ENCODE results near the gene ITGB1BP2.
A peak's percentile ranks its signal among the peaks of the same experiment; 100 is the strongest.
"Not testable (repeated sequence)": the region's sequence is repeated elsewhere in the genome, so short reads cannot be mapped to it uniquely, and the experiment has no call there.

The ITGB1BP2 gene

DNA sequence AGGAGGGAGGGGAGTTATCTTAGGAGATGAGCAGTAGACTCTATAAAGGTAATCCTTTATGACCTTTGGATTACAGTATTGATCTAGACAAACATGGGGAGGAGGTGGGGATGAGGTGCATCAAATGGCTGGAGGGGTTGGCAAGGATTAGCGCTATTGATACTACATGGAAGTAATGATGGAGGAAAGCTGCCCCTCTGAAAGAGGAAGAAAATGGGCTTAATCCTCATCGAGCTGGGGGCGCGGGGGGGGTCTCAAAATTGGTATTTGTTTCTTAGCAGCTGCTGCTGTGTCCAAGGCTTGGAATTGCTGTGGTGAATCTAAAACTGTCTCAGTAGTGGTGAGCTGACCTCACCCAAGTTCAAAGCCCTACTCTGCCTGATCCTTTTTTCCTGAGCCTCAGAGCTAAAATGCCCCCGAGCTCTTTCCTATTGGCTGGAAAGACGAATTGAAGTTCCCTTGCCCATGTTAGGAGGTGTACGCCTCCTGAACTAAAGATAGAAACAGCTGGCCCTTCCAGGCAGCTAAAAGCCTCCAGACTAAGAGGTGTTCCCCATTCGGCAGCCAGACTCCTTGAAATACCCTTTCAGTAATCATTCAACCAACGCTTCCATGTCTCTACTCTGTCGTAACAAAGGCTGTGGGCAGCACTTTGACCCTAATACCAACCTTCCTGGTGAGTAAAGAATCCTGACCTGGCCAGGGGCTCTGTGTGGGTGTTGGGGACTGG, at the start of gene ITGB1BP2:
TSS of gene ITGB1BP2 (plus strand) at position 556 of the 730 bp plus-strand sequence. CDS start at position 613, 57 bp downstream.
- DNase-seq (ENCODE audit: low read depth) = no peak

DNA sequence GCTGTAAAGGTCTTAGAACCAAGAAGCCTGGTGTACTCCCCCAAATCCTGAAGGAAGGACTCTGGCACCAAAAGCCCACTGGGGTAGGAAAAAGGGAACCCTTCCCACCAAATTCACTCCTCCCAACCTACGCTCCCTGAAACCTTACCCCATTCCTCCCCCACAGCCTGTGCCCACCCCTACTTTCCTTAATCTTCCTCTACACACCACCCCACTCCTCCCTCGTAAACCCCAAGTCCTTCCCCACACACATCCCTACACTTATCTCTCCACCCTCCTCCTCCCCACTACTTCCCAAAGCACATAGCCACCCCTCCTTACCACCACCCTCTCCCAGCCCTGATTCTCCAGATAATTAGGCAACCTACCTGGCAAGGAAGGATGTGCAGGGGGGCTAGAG, 49.3 kb upstream of the ITGB1BP2 start:
- no peak for DNase-seq (ENCODE audit: low read depth)

DNA sequence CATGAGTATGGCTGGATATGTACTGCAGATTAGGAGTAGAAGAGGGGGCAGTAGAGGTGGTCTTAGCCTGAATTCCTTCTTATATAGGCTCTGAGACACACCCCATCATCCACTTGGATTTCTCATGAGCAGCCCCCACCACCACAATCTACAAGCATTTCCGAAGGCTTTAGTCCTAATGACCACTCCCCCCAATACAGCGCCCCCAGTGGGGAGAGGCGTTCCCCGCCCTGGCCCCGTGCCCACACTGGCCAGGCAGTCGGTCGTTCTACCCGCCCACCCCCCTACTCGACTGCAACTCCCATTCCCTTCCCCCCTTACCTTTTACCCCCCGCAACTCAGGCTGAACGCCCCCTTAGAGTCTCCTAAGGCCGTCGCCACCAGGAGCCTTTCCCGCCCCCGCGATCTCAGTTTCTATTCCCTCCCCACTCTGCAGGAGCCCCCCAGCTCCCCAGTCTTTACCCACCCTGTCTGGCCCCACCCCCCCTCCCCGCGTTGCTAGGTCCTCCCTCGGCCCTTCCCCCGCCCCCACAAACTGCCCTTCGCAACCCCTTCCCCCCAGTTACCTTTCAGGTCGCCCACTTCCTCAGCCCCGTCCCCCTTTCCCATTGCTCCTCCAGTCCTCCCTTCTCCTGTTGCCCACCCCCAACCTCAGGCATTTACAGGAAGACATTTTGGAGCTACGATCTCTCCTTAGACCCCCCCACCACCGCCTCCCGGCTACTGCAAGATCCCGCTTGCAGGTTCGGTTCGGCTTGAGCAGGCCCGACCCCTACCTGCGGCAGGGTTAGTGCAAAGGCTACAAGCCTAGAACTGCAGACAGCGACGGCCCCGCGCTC, 48.1 kb upstream of the ITGB1BP2 start:
- no peak for DNase-seq (ENCODE audit: low read depth)

DNA sequence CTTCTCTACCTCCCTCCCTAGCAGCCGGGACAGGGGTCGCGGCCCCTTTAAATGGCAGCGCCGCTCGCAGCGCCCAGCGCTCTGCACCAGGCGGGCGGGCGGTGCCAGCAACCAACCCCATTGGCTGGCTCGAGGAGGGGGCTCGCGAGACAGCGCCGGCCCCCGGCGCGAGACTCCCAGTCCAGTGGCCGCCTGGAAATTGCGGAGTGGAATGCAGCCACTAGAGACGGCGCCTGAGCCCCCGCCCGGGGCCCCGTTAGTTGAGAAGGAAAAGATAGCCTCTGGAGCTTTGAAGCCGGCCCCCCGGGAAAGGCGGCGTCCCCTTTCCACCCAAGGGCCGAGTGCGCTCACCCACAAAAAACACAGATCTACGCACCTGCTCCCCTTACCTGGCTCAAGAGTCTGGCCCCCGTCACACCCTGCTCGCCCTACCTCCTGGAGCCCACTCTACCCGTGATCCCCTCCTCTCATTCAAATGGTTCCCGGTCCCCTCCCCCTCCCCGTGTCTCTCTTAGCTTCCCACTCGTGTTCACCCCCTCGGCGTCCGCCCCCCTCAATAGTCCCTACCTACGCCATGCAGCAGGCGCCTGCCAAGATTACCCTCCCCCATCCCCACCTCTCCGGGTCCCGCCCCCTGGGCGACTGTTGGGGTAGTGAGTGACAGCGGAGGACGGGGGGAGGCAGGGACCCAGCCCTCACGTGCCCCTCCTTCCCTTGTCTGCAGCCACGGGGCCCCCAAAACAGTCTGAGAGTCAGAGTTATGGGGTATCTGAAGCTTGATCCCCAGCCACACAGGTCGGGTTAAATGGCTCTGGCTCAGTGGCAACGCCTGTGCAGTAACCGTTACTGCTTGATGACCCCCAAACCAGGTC, 47.2 kb upstream of the ITGB1BP2 start, which contains the start of gene ZMYM3:
TSS of gene ZMYM3 (minus strand) at position 49 of the 872 bp plus-strand sequence. CDS start 885 bp downstream, outside the sequence.
- peak; percentile 44 for DNase-seq (ENCODE audit: low read depth)

DNA sequence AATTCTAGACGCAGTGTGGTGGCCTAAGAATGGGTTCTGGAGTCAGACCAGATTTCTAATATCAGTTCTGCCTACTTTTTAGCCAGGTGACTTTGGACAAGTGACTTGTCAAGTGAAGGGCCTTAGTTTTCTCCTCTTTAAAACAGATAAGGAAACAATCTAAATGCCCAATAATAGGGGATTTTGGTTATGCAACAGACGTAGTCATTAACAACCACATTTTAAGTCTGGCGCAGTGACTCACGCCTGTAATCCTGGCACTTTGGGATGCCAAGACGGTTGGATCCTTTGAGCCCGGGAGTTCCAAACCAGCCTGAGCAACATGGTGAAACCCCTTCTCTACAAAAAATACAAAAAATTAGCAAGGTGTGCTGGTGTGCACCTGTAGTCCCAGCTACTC, 45.5 kb upstream of the ITGB1BP2 start:
- no peak for DNase-seq (ENCODE audit: low read depth)

DNA sequence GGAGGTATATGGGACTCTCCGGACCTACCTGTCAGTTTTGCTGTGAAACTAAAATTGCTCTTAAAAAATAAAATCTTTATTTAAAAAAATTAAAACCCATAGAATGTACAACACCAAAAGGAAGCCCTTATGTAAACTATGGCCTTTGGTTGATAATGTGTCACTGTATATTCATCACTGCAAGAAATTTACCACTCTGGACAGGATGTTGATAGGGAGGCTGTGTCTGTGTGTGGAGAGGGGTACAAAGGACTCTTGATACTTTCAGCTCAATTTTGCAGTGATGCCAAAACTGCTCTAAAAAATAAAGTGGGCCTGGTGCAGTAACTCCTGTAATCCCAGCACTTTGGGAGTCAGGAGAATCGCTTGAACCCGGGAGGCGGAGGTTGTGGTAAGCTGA, 44.7 kb upstream of the ITGB1BP2 start:
- no peak for DNase-seq (ENCODE audit: low read depth)

DNA sequence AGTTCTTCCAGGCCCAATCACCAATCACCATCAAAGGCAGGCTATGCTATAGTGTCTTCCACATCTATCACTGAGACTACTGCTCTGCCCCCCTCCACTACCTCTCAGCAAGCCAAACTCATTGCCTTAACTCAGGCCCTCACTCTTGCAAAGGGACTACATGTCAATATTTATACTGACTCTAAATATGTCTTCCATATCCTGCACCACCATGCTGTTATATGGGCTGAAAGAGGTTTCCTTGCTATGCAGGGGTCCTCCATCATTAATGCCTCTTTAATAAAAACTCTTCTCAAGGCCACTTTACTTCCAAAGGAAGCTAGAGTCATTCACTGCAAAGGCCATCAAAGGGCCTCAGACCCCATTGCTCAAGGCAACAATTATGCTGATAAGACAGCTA, 32.9 kb upstream of the ITGB1BP2 start:
- DNase-seq (ENCODE audit: low read depth) = not testable (repeated sequence)

DNA sequence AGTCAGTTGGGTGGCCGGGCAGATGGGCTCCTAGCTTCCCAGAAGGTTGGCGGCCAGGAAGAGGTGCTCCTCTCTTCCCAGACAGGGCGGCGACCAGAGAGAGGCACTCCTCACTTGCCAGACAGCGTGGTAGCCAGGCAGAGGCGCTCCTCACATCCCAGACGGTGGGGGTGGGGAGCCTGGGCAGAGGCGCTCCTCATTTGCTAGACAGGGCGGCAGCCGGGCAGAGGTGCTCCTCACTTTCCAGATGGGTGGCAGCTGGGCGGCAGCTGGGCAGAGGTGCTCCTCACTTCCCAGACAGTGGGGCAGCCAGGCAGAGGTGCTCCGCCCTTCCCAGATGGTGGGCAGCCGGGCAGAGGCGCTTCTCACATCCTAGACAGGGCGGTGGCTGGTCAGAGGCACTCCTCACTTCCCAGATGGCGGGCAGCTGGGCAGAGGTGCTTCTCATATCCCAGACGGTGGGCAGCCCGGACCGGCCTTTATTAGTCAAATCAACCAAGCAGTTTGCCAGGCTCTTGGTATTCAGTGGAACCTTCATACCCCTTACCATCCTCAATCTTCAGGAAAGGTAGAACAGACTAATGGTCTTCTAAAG, 31.7 kb upstream of the ITGB1BP2 start:
- no peak for DNase-seq (ENCODE audit: low read depth)

DNA sequence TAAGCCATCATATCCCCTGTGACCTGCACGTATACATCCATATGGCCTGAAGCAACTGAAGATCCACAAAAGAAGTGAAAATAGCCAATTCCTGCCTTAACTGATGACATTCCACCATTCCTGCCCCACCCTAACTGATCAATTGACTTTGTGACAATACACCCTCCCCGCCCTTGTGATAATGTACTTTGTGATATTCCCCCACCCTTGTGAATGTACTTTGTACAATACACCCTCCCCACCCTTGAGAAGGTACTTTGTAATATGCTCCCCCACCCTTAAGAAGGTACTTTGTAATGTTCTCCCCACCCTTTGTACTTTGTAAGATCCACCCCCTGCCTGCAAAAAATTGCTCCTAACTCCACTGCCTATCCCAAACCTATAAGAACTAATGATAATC, 29.2 kb upstream of the ITGB1BP2 start:
- DNase-seq (ENCODE audit: low read depth) = not testable (repeated sequence)

DNA sequence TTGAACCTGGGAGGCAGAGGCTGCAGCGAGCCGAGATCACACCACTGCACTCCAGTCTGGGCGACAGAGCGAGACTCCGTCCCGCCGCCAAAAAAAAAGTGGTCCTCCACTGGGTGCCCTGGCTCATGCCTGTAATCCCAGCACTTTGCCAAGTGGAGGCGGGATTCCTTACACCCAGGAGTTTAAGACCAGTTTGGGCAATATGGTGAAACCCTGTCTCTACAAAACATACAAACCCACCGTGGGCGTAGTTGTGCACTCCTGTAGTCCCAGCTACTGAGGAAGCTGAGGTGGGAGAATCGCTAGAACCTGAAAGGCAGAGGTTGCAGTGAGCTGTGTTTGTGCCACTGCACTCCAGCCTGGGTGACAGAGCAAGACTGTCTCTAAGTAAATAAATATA, 20.2 kb upstream of the ITGB1BP2 start:
- DNase-seq (ENCODE audit: low read depth) = not testable (repeated sequence)

DNA sequence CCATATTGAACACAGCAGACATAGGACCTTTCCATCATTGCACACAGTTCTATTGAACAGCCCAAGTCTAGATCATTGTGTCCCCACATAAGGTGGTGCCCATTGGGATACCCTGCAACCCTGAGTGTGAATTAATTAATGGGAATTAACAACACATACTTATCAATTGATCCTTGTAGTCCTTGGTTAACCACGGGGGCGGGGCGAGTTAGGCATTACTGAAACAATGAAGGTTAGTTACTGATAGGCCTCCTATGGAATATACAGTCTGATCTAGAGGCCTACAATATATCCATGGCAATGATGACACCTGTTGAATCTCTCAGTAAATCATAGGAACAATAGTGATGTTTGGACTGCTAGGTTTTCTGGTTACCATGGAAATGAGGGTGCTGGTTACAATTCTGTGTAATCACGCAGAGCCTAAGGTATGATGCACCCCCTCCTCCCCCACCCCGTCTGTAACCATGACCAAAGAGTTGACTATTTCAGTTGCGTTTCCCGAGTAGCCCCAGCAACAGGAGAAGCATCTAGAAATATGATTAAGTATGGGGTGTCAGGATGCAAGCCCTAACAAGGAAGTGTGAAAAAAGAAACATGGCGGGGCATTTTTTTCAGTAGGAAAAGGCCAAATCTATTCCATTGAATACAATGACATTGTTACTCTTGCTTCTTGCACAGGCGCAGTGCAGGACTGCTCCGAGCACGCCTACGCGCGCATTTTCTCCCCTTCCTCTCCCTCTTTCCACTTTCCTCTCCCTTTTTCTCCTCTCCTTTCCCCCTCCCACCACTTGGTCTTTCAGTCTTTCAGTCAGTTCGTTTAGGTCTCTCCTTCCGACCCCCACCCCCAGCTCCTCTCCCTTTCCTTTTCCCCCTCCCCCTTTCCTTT, 18.8 kb upstream of the ITGB1BP2 start:
- peak; percentile 30 for DNase-seq (ENCODE audit: low read depth)

DNA sequence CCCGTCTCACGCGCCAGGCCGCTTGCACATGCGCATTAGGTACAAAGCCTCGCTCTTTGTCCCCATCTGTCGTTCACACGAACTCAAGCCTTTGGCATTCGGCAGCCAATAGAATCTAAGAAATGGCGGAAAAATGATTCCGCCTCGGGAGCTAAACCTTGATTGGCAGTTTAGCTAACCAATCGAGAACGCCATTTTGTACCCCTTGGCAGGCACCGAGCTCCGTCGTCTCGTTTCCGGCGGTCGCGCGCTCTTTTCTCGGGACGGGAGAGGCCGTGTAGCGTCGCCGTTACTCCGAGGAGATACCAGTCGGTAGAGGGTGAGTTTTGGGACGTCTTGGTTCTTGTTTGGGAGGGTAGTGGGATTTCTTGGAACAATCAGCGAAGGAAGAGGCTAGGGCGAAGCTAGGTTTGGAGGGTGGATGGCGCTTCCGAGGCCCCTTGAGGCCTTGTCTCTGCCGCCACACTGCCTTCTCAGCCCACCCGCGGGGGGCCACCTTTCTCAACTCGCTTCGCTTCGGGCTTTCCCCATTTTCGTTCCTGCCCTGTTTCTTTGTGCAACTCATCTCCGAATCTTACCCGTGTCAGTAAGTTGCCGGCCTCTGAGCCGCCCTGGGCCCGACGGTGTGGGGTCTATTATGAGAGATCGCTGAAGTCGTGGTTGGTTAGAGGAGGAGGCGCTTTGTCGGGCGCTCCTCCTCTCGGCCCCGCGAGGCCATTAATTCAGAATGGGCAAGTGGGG, 18.0 kb upstream of the ITGB1BP2 start, which contains the start of gene NONO:
TSS of gene NONO (plus strand) at position 233 of the 741 bp plus-strand sequence. CDS start 7,003 bp downstream, outside the sequence.
- DNase-seq (ENCODE audit: low read depth) = peak; percentile 53

DNA sequence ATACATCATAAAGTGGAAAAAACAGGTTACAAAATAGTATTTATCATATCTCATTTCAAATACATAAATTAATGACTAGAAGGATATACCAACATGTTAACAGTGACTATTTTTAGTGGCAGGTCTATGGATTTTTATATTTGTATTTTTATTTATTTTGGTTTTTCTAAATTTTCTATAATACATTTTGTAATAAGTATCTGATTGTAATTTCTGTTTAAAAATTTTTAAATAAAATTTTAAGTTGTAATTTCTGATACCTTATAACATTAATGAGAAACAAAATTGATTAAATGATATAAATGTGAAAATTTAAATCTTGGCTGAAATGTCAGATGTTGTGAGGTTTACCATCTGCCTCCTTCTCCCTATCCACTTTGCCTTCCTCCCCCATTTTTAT, 15.6 kb upstream of the ITGB1BP2 start:
- no peak for DNase-seq (ENCODE audit: low read depth)

DNA sequence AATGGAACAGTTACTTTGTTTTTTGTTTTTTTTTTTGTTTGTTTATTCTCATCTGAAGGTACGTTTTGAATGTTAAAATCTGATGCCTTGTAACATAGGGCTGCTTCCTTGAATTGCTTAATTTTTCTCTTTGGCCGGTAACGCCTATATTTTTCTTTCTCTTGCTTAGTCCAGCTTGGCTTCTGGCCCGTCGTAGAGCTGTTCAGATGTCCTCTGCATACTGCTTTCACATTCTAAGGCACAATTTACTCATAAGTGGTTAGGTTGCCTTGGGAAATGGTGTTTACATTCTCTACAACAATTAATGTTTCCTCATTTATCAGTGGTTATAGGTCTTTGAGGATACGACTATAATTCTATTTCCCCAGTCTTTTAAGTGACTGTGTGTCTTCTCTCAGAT, 10.2 kb upstream of the ITGB1BP2 start:
- DNase-seq (ENCODE audit: low read depth) = no peak

DNA sequence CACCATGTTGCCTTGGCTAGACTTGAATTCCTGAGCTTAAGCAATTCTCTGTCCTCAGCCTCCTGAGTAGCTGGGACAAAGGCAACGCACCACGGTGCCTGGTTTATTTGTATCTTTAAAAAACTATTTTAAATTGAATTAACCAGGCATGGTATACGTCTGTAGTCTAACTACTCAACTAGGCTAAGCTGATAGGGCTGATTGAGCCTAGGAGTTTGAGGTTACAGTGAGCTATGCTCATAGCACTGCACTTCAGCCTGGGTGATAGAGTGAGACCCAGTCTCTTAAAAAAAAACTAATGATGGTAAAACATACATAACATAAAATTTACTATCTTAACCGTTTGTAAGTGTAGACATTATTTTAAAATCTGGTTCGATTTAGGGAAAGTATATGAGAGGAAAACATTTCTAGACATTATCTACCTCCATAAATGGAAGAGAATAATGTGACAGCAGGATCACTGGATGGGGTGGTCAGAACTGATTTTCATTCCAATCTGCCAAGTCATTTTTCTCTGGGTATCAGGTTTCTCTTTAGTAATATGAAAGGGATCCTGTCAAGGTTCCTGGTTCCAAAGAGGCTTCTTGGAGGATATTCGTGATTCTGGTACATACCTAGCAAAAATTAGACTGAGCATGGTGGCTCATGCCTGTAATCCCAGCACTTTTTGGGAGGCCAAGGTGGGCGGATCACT, 8.7 kb upstream of the ITGB1BP2 start:
- no peak for DNase-seq (ENCODE audit: low read depth)

DNA sequence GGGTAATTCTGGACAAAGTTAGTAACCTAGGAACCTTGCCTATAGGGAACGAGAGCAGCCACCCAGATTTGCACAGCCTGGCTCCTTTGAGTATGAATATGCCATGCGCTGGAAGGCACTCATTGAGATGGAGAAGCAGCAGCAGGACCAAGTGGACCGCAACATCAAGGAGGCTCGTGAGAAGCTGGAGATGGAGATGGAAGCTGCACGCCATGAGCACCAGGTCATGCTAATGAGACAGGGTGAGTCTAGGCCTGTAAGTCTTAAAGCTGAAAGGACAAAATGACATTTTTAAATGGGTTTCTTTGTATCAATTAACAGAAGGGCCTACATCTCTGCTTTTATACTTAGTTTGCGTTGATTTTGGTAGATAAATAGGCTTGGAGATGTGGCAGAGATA, 4.7 kb upstream of the ITGB1BP2 start:
- DNase-seq (ENCODE audit: low read depth) = no peak

DNA sequence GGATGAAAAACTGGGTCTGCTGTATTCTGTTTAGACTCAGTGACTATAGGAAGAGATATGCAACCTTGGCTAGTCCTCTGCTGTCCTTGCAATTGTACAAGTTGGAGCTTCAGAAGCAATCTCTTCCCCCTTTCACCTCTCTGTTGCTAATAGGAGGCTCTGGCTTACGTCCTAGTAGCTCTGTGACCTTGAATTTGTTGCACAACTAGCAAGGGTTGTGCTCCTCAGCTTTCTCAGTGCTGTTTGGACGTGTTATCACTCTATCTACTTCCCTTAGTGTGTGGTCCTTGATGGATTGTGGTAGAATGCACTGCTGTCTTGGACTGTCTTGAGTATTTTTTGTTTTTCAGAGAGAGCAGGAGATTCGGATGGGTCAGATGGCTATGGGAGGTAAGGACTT, 3.4 kb upstream of the ITGB1BP2 start:
- no peak for DNase-seq (ENCODE audit: low read depth)

DNA sequence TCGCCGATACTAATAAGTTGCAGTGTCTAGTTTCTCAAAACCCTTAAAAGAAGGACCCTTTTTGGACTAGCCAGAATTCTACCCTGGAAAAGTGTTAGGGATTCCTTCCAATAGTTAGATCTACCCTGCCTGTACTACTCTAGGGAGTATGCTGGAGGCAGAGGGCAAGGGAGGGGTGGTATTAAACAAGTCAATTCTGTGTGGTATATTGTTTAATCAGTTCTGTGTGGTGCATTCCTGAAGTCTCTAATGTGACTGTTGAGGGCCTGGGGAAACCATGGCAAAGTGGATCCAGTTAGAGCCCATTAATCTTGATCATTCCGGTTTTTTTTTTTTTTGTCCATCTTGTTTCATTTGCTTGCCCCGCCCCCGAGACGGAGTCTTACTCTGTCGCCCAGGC, 1.5 kb upstream of the ITGB1BP2 start:
- not testable (repeated sequence) for DNase-seq (ENCODE audit: low read depth)

DNA sequence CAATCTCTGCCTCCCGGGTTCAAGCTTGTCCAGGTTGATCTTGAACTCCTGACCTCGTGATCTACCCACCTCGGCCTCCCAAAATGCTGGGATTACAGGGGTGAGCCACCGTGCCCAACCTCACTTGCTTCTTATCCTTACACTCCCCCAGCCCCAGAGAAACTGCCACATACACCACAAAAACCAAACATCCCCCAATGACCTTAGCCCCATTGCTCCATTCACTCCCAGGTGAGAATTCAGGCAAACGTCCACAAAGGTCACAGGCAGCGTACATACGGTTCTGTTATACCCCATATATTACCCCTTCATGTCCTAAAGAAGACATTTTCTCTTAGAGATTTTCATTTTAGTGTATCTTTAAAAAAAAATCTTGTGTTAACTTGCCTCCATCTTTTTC, 1.1 kb upstream of the ITGB1BP2 start:
- DNase-seq (ENCODE audit: low read depth) = not testable (repeated sequence)

All from stimulated activated CD8-positive, alpha-beta memory T cell treated with anti-CD3 and anti-CD28 coated beads, Interleukin-7, amount 100 ng/mL, for 24 hours (primary cell).